KG1 (cell line): Measurements from ENCODE around the gene RPS3.
"Not testable (repeated sequence)": the region's sequence is repeated elsewhere in the genome, so short reads cannot be mapped to it uniquely, and the experiment has no call there.

Experiments
- DNase-seq: peaks from one replicate; lab custom pipeline; 2025; lab: John Stamatoyannopoulos, UW

The RPS3 gene

GRCh38 chr11:75399344-75400145, at the start of gene RPS3:
RPS3 (plus strand) TSS chr11:75399518; CDS start chr11:75399548, 30 bp downstream.
- DNase-seq, result peak; percentile 91

- no peak for DNase-seq
These were observed 49.7 kb upstream of the RPS3 start for GRCh38 chr11:75349521-75350116.

GRCh38 chr11:75350122-75350742, 49.1 kb upstream of the RPS3 start:
- no peak for DNase-seq

- DNase-seq, result peak; percentile 93
These were observed 48.4 kb upstream of the RPS3 start for GRCh38 chr11:75350743-75351540.

- DNase-seq, result no peak
These were observed 47.9 kb upstream of the RPS3 start, which contains the start of gene ARRB1 for GRCh38 chr11:75351541-75351790. ARRB1 (minus strand) TSS chr11:75351661; CDS start chr11:75351607, 54 bp downstream.

GRCh38 chr11:75351791-75352587, 47.3 kb upstream of the RPS3 start:
- peak; percentile 88 for DNase-seq

- DNase-seq, result no peak
These were observed 46.6 kb upstream of the RPS3 start for GRCh38 chr11:75352588-75353206.

GRCh38 chr11:75355051-75355450, 44.3 kb upstream of the RPS3 start:
- DNase-seq, result no peak

- DNase-seq, result no peak
These were observed 42.7 kb upstream of the RPS3 start for GRCh38 chr11:75356613-75357012.

- not testable (repeated sequence) for DNase-seq
These were observed 37.0 kb upstream of the RPS3 start for GRCh38 chr11:75362285-75362684.

GRCh38 chr11:75365711-75366181, 33.6 kb upstream of the RPS3 start:
- no peak for DNase-seq

- not testable (repeated sequence) for DNase-seq
These were observed 32.5 kb upstream of the RPS3 start for GRCh38 chr11:75366826-75367225.

- DNase-seq, result peak; percentile 64
These were observed 29.6 kb upstream of the RPS3 start for GRCh38 chr11:75369560-75370255.

GRCh38 chr11:75371949-75372876, 27.1 kb upstream of the RPS3 start:
- no peak for DNase-seq

GRCh38 chr11:75373201-75373600, 26.1 kb upstream of the RPS3 start:
- no peak for DNase-seq

- no peak for DNase-seq
These were observed 24.7 kb upstream of the RPS3 start for GRCh38 chr11:75374646-75375045.

- DNase-seq, result no peak
These were observed 23.7 kb upstream of the RPS3 start for GRCh38 chr11:75375626-75376025.

GRCh38 chr11:75376175-75376574, 23.1 kb upstream of the RPS3 start:
- no peak for DNase-seq

- not testable (repeated sequence) for DNase-seq
These were observed 20.5 kb upstream of the RPS3 start for GRCh38 chr11:75378776-75379175.
